Activated B cell treated with CpG ODN at 0.5 μM for 24 hours (primary cell): ENCODE results near the gene SATB1. TPM values are rescaled to one million over a fixed set of nuclear protein-coding genes. Genes with fewer than 3 reads are reported as not detected.
"Not testable (repeated sequence)": the region's sequence is repeated elsewhere in the genome, so short reads cannot be mapped to it uniquely, and the experiment has no call there.

Experiments used
- ATAC-seq: fragments of 200-7000 bp; cut with Tn5 transposase; one replicate; pipeline ENCODE4 v1.10.0; 2021; ENCODE audit warnings: low read depth, mild to moderate bottlenecking, moderate library complexity
- CTCF ChIA-PET: fragments of 350-600 bp; sonication (Branson Sonifier 250); formaldehyde crosslinking; loops from one replicate; lab custom pipeline; 2021; ENCODE audit warnings: antibody characterized with exemption; lab: Charles Lee
- POLR2A ChIA-PET: fragments of 350-600 bp; sonication (Branson Sonifier 250); formaldehyde crosslinking; loops from one replicate; lab custom pipeline; 2021; ENCODE audit warnings: antibody characterized with exemption; lab: Charles Lee
- DNase-seq: peaks from one replicate; pipeline ENCODE4 v3.0.0; 2022
- H3K27ac Mint-ChIP-seq: one replicate; pipeline ENCODE4 v1.8.0; 2020; ENCODE audit warnings: mixed read lengths
- H3K27me3 Mint-ChIP-seq: one replicate; pipeline ENCODE4 v1.8.0; 2021; ENCODE audit warnings: mixed read lengths
- H3K36me3 Mint-ChIP-seq: one replicate; pipeline ENCODE4 v1.8.0; 2021; ENCODE audit warnings: low read depth, mixed read lengths
- H3K4me1 Mint-ChIP-seq: one replicate; pipeline ENCODE4 v1.8.0; 2021; ENCODE audit warnings: mixed read lengths
- H3K4me3 Mint-ChIP-seq: one replicate; pipeline ENCODE4 v1.8.0; 2020; ENCODE audit warnings: mild to moderate bottlenecking, mixed read lengths
- H3K9me3 Mint-ChIP-seq: one replicate; pipeline ENCODE4 v1.8.0; 2020; ENCODE audit warnings: mixed read lengths
- intact Hi-C: fragments of 100-400 bp; cut with micrococcal nuclease; formaldehyde crosslinking; loops from one replicate; pipeline ENCODE4 v1.15.1; 2024
- total RNA-seq: library from RNA; stranded (reverse); gene quantifications from 2 replicates; pipeline ENCODE4 v1.2.3, GENCODE V29; 2022
- TF ChIP-seq, protein P1 (sequence below): fragments of 200-600 bp; IDR thresholded peaks from one replicate; pipeline ENCODE4 v1.8.0; 2022; ENCODE audit warnings: antibody characterized with exemption, mild to moderate bottlenecking

The SATB1 gene
- total RNA-seq = 23.0 and 30.8 TPM in 2 replicates

DNA sequence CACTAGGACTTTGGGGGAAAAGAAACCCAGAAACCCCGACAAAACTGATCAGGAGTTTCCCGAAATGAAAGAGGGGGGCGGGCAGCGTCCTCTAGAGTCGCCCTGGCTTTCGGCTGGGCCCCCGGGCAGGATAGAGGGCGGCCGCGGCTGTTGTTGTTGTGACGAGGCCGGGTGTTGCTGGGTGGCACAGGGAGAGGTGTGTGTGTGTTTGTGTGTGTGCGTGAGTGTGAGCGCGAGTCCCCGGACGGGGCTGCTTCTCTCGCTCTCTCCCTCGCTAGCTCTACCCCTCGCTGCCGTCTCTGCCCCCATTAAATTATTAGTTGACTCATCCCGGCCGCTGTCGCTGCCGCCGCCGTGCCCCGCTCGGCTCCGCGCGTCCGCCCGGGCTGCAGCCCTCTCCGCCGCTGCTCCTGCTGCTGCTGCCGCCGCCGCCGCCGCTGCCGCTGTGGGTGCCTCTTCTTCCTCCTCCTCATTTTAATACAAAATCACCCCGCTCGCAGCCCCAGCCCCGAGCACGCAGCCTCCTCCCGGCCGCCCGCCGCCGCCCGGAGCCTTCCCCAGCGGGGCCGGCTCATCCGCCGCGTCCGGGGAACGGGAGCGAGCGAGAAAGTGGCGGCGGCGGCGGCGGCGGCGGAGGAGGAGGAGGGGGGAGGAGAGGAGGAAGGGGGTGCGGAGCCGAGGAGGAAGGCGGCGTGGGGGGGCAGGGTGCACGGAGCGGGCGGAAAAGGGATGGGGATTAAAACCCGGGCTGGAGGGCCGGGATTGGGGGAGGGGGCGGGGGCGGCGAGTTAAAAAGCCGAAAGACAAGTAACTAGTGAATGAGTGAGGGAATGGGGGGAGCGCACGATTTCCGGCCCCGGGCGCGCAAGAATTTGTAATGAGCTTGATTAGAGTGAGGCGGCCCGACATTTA is at the start of gene SATB1:
SATB1 (minus strand) TSS at position 611 of the 912 bp plus-strand sequence. CDS start 4,372 bp downstream, outside the sequence.
- POLR2A ChIA-PET = interaction anchor here (0.6 to 1.0 kb wide), 17 partner anchors 9 to 1614 kb away, joined by 3 to 8 read pairs (median 4); no protein-coding TSS in a partner anchor
- intact Hi-C loops = loop anchor here (1.0 to 10.0 kb wide), 7 partner anchors 20 to 1762 kb away; partner anchors contain the start of genes RAB5A, SGO1 and TBC1D5
- CTCF ChIA-PET = interaction anchor here (0.9 to 1.6 kb wide), 2 partner anchors 19 to 333 kb away, joined by 4 to 5 read pairs; no protein-coding TSS in a partner anchor

DNA sequence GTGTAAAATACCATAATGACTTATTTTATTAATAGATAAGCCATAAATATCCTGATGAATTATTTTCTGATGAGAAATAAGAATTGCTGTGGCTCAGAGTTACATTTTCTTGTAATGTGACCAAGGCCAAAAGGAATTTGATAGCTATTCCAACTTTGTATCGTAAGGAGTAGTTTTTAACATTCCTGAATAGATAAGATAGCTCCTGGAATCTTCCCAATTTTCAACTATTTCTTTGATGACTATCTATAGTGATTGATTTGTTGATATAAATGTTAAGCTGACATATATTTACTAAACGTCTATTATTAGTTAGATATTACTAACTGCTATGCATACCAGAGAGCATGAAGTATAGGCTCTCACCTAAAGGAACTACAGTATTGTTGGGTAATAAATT is 49.1 kb upstream of the SATB1 start:
- CTCF ChIA-PET = no interaction called here

More for the DNA sequence above, at the start of gene SATB1:
- Mint-ChIP-seq H3K4me1 (peaks cover 40% of the 10 kb centered on the region), H3K27me3 (no peaks in the 10 kb centered on the region), H3K9me3 (no peaks in the 10 kb centered on the region), H3K27ac (peak within 1 kb of the TSS; percentile 87), H3K36me3 (peaks cover 15% of the 10 kb centered on the region), H3K4me3 (peak within 1 kb of the TSS; percentile 91)
- DNase-seq (peak; percentile 68), ATAC-seq (peak; percentile 49)
- TF ChIP-seq, protein P1, sequence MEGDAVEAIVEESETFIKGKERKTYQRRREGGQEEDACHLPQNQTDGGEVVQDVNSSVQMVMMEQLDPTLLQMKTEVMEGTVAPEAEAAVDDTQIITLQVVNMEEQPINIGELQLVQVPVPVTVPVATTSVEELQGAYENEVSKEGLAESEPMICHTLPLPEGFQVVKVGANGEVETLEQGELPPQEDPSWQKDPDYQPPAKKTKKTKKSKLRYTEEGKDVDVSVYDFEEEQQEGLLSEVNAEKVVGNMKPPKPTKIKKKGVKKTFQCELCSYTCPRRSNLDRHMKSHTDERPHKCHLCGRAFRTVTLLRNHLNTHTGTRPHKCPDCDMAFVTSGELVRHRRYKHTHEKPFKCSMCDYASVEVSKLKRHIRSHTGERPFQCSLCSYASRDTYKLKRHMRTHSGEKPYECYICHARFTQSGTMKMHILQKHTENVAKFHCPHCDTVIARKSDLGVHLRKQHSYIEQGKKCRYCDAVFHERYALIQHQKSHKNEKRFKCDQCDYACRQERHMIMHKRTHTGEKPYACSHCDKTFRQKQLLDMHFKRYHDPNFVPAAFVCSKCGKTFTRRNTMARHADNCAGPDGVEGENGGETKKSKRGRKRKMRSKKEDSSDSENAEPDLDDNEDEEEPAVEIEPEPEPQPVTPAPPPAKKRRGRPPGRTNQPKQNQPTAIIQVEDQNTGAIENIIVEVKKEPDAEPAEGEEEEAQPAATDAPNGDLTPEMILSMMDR = no peak

DNA sequence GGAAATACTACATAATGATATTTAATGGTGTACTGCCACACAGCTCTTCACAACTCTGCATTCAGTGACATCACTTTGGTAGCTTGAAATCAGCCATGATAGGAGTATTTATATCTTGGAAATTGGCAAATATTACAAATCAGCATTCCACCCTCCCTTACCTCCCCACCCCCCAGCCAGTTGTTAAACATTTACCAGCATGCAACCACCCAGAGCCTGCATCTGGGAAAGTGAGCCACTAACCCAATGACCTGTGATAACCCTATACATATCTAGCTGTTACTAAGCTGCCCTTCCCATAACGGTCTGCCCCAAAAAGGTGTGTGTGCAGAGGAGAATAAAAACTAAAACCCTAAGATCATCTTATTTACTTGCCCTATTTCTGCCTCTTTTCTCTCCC is 44.6 kb upstream of the SATB1 start:
- ATAC-seq = no peak
- no peak for DNase-seq
- Mint-ChIP-seq H3K27ac (no peak overlapping the region), H3K36me3 (peaks cover 24% of the 10 kb centered on the region), H3K9me3 (no peaks in the 10 kb centered on the region), H3K4me1 (no peaks in the 10 kb centered on the region), H3K4me3 (no peak overlapping the region), H3K27me3 (no peaks in the 10 kb centered on the region)
- TF ChIP-seq, protein P1 = no peak
- CTCF ChIA-PET = no interaction called here
- intact Hi-C loops = no loop called here
- POLR2A ChIA-PET = no interaction called here

More for the DNA sequence above, 49.1 kb upstream of the SATB1 start:
- TF ChIP-seq, protein P1 = no peak
- DNase-seq = no peak
- intact Hi-C loops = no loop called here
- no peaks in the 10 kb centered on the region for H3K4me1 Mint-ChIP-seq
- no peak overlapping the region for H3K4me3 Mint-ChIP-seq
- no peaks in the 10 kb centered on the region for H3K27me3 Mint-ChIP-seq
- peaks cover 2% of the 10 kb centered on the region for H3K9me3 Mint-ChIP-seq
- no peak for ATAC-seq
- peaks cover 5% of the 10 kb centered on the region for H3K36me3 Mint-ChIP-seq
- H3K27ac Mint-ChIP-seq = no peak overlapping the region
- POLR2A ChIA-PET = no interaction called here

GRCh38 chr3:18466136-18466535 is 41.0 kb upstream of the SATB1 start:
- no peak overlapping the region for H3K27ac Mint-ChIP-seq
- no peaks in the 10 kb centered on the region for H3K4me1 Mint-ChIP-seq
- POLR2A ChIA-PET = no interaction called here
- intact Hi-C loops = no loop called here
- CTCF ChIA-PET = no interaction called here
- DNase-seq (no peak), ATAC-seq (no peak)
- H3K9me3 Mint-ChIP-seq = no peaks in the 10 kb centered on the region
- H3K36me3 Mint-ChIP-seq = peaks cover 25% of the 10 kb centered on the region
- TF ChIP-seq, protein P1 = no peak
- no peak overlapping the region for H3K4me3 Mint-ChIP-seq
- no peaks in the 10 kb centered on the region for H3K27me3 Mint-ChIP-seq

- Mint-ChIP-seq H3K27me3 (no peaks in the 10 kb centered on the region), H3K4me3 (no peak overlapping the region), H3K4me1 (no peaks in the 10 kb centered on the region), H3K9me3 (peaks cover 2% of the 10 kb centered on the region), H3K27ac (no peak overlapping the region), H3K36me3 (peaks cover 9% of the 10 kb centered on the region)
- no peak for DNase-seq
- intact Hi-C loops = no loop called here
- CTCF ChIA-PET = no interaction called here
- TF ChIP-seq, protein P1 = no peak
- POLR2A ChIA-PET = no interaction called here
- ATAC-seq = no peak
These were observed 29.6 kb upstream of the SATB1 start for GRCh38 chr3:18454766-18455165.

GRCh38 chr3:18449618-18450017 is 24.5 kb upstream of the SATB1 start:
- POLR2A ChIA-PET, ATAC-seq, intact Hi-C loops, H3K4me3 Mint-ChIP-seq, H3K27me3 Mint-ChIP-seq, H3K27ac Mint-ChIP-seq, DNase-seq, CTCF ChIA-PET: not testable (repeated sequence)
- peaks cover 19% of the 10 kb centered on the region for H3K4me1 Mint-ChIP-seq
- peaks cover 14% of the 10 kb centered on the region for H3K9me3 Mint-ChIP-seq
- H3K36me3 Mint-ChIP-seq = peaks cover 19% of the 10 kb centered on the region
